HG02870 (cell line): Measurements from ENCODE around the gene EPHB3.

Source experiments
- ATAC-seq: cut with Tn5 transposase; IDR thresholded peaks from one replicate; pipeline ENCODE4 v1.9.1; 2021; ENCODE audit warnings: mild to moderate bottlenecking, moderate library complexity; ENCODE audit not compliant: unreplicated experiment

Gene EPHB3

DNA sequence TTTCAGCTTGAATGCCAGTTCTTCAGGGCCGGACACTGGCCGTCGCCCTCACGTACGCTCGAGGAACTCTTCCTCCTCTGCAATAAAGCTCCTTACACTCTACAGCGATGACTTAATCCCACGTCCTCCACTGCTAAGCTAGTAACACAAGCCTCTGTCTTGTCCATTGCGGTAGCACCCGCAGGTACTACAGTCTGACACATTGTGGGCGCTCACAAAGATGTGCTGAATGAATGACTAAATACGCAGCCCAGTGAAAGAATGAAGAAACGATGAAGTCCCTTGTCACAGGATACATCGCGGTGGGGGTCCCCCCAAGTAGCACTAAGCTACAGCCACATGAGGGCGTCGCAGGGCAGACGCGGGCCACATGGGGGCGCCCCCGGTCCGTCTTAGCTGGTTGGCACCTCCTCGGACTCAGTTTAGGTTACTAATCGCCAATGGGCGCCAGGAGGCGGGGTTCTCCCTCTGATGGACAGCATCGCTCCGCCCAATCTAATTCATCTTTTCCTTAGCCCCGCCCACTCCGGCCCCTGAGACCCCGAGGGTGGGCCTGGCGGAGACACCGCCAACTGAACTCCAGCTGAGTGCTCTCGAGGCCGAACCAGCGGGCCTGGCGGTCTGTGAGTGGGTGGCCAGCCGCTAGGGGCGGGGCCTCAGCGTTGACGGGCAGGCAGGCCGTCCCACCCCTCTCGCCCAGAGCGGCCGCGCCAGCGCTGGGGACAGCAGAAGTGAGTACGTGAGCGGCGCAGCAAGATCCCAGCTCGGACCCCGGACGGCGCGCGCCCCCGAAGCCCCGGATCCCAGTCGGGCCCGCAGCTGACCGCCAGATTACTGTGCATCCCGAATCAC lies at the start of gene EPHB3:
Gene EPHB3, plus strand, starts transcription at position 725 of the 852 bp plus-strand sequence. CDS start 451 bp downstream, outside the sequence.
- ATAC-seq, result peak; percentile 78

DNA sequence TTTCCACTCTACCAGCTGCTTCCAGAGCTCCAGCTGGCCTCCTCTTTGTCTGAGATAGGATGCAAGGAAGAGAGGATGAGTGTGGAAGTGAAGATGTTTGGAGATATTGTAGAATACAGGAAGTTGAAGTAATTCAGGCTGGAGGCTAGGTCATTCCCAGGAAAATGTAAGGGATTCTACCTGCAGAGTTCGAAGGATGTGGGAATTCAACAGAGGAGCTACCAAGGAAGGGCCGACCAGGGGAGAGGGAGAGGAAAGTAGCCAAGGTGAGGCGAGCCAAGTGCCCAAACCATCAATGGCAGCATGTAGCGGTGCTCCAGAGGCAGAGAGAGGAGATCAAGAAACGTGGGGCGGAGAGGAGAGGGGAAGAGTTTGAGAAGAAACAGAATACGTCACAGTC lies 49.0 kb upstream of the EPHB3 start:
- ATAC-seq, result no peak

GRCh38 chr3:184513276-184514170 lies 48.1 kb upstream of the EPHB3 start:
- no peak for ATAC-seq

DNA sequence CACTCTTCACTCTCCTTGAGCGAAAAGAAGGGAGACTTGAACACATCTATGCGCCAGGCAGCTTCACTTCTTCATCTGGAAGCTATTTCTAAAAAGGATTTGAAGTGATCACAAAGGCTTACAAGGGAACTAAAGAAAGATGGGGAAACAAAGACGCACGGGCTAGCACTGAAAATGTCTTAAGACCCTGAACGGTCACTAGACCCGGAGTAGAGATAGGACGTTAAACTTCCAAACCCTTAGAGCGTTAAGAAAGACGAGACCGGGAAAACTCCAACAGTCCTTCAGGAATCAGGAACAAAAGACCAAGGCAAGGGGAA lies 47.5 kb upstream of the EPHB3 start:
- no peak for ATAC-seq

DNA sequence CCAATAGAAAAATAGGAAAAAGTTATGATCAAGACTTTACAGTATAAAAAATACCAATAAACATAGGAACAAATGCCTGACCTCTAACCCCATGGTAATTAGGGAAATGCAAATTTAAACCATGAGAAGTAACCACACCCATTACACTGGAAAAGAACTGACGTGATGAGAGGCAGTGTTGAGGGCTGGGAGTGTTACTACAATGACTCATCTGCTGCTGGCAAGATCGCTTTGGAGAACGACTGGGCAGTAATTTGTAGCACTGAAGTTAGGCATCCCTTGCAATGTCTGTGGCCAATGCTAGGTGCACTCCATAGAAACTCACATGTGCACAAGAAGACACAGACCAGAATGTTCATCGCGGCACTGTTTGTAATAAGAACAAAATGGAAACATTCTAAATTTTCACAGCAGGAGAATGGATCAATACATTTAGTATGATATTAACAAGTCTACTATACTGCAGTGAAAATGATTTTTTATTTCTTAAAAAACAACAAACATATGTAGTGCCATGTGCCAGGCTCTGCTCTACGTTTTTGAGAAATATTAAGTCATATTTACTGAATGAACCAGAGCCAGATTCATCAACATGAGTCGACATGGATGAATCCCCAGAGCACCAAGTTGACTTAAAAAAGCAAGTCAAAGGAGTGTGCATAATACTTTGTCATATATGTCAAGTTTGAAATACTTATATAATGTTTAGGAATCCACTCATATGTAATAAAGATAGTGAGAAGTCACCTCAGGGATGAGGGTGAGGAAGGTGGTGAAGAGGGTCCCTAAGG lies 37.6 kb upstream of the EPHB3 start:
- no peak for ATAC-seq

GRCh38 chr3:184524981-184525336 lies 36.6 kb upstream of the EPHB3 start:
- no peak for ATAC-seq

DNA sequence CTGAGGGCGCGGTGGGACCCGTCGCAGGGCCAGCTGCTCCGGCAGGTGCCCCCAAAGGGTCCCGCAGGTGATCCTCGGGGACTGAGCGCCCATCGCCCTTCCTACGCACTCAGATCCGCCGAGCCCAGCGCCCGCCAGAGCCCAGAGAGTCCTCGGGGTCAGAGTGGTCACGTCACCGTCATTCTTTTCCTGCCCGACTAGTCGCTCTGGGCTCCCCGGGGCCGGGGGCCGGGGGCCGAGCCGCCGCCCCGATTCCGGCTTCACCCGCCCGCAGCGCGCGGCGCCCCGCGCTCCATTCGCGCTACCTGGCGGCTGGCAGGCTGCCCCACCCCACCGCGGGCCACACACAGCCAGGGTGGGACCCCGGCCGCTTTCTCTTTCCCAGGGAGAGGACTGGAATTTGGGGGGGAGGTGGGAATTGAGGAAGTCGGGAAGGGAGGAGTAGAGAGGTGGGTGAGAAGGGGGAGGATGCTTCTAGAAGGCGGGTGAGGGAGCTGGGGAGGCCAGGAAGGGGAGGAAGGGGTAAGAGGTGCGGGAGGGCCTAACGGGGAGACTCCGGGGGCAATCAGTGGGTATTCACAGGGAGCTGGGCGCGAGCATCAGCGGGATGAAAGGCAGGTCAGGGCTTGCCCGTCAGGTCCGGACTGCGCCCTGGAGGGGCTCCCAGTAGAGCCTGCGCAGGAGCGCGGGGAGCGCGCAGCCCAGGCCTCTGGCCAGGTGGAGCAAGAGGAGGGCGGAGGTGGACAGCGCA lies 36.1 kb upstream of the EPHB3 start:
- no peak for ATAC-seq

- no peak for ATAC-seq
These were observed 35.5 kb upstream of the EPHB3 start for GRCh38 chr3:184526088-184526433.

DNA sequence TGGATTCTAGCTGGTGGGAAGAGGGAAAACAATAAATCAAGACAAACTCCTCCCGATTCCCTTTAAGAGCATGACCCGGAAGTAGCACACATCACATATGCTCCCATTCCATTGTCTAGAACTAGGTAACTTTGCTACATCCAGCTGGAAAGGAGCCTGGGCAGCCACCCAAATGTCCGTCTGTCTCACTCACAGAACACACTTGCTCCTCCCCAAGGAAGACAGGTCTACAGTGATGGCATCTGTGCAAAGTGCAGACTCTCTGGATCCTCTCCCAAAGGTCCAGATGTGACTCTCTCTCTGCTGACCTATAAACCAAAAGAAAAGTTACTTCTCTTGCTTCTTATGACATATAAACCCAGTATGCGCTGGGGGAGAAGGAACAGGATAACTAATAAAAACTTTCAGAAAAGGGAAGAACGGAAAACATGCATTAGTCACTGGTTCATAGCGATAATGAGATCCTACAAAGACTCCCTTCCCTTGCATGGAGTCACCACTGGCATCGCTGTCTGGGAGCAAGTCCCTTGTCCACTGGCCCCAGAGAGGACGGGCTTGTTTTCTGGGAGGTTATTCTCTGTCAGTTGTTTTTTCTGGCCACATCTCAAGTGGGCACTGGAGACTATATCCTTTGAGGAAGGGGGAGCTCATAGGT lies 29.8 kb upstream of the EPHB3 start:
- no peak for ATAC-seq

GRCh38 chr3:184532940-184533732 lies 28.4 kb upstream of the EPHB3 start:
- ATAC-seq, result no peak

- no peak for ATAC-seq
These were observed 23.5 kb upstream of the EPHB3 start for GRCh38 chr3:184537885-184538665.

GRCh38 chr3:184538666-184539431 lies 22.7 kb upstream of the EPHB3 start:
- ATAC-seq, result no peak

DNA sequence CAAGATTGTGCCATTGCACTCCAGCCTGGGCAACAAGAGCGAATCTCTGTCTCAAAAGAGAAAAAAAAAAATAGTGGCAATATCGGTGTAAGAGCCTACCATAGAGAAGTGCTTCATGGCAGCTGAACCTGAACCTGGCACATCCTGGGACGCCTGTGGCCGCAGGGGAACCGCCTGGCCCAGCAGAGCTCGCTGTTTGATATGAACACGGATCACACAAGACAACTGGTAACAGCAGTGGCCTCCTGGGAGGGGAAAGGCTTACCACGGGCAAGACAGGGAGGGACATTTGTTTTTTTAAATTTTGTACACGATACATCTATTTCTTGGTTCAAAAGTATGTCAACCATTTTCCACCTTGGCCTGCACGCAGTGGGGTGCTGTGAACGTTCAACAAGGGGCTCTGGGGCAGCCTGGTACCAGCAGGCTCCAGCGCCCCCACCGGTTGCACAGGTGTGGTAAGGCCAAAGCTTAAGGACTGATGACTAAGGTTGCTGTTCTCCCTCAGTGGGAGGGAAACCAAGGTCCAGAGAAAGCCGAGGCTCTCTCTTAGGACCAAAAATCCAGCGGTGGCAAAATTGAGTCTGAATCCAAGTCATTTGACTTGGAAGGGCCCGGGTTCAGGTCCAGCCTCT lies 21.7 kb upstream of the EPHB3 start:
- no peak for ATAC-seq

DNA sequence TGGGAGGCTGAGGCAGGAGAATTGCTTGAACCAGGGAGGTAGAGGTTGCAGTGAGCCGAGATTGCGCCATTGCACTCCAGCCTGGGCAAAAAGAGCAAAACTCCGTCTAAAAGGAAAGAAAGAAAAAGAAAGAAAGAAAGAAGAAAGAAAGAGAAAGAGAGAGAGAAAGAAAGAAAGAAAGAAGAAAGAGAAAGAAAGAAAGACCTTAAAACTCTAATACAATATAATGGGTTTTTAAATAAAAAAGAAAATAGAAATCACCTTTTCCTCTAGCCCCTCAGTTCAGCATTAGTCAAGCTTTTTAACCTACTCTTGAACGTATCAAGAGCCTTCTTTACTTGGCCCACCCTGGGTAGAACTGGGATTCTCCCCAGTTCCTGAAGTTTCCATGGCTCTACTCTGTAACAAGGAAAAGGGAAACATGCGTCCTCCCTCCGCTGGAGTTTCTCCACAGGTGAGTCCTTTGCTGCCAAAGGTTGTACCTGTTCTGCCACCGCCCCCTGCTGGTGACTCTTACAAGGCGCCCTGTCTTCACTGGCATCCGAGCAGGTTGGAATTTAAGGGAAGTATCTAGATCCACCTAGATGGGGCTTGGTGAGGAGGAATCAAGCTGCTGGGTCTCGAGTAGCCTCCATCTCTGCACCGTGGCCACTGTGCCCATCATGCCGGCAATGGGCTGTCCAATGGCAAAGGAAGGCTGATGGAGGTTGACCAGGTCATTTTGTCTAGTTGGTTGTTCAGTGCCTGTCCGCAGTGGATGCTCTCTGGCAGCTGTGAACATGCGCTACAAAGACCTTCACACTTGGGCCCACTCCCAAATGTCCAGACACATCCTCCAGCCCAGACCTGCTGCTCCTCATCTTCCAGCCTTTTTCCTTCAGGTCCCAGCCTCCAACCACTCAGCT lies 20.6 kb upstream of the EPHB3 start:
- ATAC-seq, result no peak

DNA sequence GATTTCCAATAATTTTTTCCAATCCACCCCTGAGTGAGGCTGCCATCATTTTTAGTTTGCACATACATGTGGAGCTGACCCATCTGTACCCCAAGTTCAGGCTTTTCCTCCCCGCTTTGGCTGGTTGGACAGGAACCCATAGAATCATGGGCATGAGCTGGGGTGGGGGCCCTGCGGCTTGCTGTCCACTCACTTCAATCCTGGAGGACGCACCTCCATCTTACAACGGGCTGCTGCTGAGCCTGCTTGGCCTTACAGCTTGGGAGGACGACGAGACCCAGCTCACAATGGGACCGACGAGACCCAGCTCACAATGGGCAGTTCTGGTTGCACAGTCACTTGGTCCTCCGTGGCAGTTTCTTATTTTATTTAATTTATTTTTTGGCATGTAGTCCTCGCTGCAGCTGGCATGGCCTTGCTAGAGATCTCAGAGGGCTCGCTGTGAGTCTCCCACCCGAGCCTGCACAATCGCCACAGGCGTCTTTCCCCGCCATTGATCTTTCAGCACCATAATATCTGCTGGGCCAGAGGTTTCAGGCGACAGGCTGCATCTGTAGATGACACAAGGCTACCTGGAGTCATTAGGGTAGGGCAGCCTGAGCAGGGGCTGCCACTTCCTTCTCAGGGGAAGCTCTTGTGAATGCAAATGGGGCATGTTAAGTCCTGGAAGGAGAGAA lies 19.6 kb upstream of the EPHB3 start:
- no peak for ATAC-seq

GRCh38 chr3:184542577-184542976 lies 19.0 kb upstream of the EPHB3 start:
- no peak for ATAC-seq
